Activated T-cell treated with anti-CD3 and anti-CD28 coated beads, Interleukin-2, amount 50 U/mL, for 1 hour (primary cell): ENCODE results near the gene CHN2.

Experiments
- DNase-seq: peaks from one replicate; pipeline ENCODE4 v3.0.0-alpha.2; 2020

CHN2 gene

DNA sequence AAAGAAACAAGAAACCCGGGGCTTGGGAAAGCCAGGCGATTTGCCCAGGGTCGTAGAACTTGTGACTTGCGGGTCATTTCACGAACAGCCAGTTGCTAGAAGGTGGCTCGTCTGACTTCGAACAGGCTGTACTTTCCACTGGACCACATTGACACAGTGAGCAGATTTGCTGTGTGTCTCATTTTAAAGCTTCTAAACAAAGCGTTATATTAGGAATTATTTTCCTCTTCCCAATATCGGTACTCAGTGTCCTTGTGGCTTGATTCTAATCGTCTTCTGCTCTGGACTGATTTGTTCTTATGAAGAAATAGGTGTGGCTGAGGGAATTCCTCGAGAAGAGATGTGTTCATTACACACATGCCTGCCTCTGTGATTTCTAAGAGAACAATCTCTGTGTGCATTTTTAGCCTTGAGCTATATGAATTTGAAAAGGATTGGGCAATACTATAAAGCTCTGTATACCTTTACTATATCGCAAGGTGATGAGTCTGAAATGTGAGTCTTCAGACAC is 219.1 kb downstream of the CHN2 start:
- DNase-seq, result no peak

DNA sequence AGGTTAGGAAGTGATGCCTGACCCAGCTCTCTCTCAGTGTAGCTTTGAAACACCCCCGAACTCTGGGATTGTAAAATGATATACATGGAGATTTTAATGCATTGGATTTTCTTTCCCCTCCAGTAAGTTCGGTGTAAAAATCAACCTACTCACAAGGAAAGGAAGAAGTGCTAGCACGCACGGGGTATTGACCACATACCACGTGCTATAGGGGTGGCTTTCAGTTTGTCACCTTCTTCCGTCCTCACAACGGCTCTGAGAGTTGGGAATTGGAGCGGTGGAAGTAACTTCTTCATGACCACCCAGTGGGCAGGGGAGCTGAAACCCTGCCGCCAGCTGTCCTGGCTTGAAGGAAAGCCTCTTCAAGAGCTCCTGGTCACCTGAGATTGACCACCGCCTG is 219.6 kb downstream of the CHN2 start:
- no peak for DNase-seq

DNA sequence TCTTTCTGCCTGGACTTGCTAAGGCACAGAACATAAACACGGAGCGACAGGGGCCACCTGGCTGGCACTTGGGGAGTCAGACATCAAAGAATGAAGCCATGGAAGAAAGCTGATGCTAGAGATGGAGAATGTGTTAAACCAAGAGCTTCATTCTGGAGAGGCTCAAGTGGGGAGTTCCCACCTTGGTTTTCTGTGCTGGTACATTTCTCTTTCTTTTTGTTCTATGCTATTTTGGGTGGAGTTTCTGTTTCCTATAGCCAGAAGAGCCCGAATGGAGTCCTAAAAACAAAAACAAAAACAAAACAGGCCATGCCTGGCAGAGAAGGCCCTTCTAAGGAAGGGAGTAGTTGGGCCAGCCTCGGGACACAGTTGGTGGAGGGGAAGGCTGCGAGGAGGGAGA is 220.6 kb downstream of the CHN2 start:
- DNase-seq, result no peak

DNA sequence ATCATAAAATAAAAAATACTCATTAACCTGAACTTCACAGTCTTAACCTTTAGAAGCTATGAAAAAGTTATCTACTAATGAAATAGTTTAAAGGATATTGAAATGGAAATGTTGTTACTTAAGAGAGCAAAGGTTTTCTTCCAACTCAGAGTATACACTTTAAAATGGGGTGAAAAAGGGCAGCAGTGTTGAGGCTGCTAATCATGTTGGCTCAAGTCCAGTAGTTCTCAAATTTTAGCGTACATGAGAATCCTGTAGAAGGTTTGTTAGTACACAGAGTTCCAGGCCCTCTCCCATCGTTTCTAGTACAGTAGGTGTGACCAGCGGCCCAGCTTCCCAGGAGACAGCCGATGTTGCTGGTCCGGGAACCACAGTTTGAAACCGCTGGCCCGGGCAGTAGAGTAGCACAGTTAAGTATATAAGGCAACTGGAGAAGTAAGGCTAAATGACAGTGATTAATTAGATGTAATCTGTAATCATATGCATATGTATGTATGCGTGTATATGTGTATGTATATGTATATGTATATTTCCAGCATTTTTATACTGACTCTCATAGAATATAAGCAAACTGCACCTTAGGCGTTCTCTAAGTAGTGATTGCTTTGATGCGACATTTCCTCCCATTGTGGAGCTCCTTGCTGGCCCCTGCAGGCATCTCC is 221.8 kb downstream of the CHN2 start:
- DNase-seq, result no peak

DNA sequence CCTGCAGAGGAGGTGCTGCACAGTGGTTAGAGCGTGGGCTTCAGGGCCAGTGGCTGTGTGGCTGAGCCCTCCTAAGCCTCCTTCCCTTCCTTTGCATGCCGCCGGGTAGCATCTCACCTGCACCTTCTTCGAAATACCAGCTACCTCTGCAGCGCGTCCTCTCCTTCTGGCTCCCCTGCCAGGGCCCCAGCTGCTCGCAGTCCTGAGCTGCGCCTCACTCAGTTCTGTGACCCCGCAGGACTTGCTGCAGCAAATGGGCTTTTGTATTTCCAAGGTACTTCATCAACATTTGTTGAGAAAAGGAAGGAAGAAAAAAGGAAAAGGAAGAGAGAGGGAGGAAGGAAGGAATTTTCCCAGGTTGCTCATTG is 222.3 kb downstream of the CHN2 start:
- DNase-seq, result no peak

DNA sequence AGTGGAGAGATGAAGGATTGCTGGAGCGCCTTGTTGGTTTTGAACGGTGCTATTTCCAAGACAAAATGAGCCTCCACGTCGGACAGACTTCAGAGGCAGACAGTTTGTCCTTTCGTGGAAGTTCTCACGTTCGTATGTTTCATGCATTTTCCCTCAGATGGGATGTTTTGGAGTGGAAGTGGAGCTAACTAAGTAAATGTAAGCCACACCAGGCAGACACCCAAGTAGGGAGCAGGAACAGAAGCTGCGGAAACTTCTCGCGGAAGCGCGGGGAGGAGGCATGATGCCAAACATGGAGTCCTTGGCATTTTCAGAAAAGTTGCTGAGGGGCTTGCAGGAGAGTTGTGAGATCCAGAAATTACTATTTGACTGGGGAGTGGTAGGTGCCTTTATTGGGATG is 223.5 kb downstream of the CHN2 start:
- no peak for DNase-seq

DNA sequence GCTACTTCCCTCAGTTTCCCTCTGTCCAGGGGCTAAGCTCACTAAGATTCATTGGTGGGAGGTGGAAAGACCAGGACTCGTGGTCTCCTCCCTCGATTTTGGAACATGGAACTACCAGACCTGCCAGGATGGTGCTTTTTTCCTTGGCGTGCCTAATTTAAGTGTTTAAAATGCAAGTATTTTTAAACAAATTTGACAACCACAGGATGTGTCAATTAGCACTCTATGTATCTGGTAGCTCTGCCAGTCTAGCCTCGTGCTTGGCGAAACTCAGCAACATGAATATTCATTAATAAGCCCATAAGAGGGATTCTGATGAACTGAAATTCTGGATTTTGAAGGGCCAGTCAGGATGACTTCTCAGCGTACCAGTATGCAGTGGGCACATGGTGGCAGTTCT is 224.1 kb downstream of the CHN2 start:
- DNase-seq, result no peak

DNA sequence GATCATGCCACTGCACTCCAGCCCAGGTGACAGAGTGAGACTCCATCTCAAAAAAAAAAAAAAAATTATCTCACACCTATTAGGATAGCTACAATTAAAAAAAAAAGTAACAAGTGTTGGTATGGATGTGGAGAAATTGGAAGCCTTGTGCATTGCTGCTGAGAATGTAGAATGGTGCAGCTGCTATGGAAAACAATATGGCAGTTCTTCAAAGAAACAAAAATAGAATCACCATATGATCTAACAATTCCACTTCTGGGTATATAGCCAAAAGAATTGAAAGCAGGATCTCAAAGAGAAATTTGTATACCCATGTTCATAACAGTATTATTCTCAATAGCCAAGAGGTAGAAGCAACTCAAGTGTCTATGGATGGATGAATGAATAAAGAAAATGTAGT is 225.4 kb downstream of the CHN2 start:
- no peak for DNase-seq

DNA sequence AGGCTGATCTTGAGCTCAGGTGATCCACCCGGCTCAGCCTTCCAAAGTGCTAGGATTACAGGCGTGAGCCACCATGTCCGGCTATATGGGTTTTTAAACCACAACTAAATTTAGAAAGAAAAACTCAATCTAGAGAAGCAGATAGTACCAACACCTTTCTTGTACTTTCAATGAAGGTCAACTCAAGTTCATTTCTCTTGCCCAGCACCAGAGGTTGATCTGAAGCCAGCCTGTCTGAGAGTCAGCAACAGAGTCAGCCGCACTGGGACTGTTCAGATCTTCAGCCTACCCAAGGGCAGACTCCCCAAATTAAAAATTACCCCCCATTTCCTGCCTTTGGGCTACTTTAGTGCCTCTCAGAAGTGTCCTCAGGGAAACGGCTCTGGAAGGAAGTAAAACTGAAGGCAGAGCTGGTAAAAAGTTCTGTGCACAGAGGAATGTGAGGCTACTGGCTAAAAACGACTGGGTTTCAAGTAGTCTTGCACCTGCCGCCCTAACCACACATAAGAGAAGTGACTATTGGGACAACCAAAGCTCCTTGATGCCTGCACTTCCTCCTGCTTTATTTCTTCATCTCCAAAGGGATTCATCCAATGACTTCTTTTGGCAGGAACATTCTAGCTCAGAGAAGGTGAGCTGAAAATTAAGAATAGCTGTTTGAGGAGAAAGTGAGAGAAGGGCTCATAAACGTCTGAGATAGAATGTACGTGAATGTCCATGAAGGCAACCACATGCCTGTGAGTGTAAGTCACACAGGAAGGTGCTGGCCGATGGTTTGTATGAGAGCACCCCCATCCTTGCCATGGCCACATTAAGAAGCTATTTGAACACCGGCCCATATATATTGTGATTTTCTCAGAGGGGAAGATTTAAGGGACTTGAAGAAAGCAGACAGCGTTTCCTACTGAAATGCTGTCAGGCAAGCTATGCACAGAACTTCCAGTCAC is 226.7 kb downstream of the CHN2 start:
- DNase-seq, result no peak

DNA sequence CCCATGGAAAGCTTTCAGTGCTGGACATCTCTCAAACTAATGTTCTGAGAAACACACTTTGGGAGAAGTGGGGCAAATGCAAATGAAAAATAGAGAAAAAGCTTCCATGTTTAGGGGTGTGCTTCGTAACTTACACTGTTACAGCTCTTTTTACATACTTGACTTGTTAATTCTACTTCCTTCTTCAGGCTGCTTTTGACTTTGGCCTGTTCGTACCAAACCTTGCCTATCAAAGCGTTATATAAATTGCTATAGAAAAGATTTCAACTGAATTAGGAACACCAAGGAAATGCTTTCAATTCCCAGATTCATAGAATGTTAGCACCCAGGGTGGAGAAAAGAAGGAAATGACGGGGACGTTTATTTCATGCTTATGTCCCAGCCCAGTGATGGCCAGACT is 228.3 kb downstream of the CHN2 start:
- no peak for DNase-seq

DNA sequence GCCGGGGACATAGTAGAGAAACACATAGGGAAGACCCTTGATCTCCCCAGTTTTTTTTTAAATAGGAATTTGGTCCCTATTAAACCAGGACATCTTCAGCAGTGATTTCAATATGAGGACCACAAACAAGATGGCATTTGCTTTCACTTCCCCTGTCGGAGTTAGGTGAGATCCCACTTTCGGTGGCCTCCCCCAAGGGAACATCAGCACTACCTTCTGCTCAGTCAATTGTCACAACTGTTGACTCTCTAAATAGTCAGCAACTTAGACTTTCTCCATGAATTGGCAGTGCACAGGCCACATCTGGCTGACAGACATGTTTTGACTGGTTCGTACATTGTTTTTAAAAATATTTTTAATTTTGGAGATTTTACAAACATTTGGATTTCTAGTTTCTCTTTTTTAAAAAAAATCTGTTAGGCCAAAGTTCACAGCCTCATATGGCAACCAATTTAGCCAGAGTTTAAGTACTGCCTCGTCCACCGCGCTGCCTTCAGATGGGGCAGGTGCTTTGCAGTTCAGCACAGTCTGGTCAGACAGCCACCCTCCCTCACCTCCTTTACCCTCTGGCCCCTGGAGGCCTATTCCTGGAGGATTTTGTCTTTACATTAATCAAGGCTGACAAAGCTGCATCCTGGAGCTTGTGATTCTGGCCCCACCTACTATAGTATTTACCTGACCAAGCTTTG is 229.9 kb downstream of the CHN2 start:
- no peak for DNase-seq

DNA sequence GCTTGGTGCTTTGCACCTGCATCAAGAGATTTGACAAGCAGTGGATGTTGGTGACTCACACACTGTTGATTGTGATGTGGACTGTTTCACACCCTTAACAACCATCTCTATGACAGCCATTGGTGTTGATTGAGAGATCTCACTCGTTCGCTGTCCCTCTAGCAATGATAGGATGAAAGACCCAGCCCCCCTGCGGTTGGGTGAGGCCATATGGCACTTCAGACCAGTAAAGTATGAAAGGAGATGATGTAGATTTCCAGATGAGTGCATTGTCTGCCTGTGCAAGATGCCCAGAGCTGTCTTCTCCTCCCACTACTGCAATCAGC is 230.4 kb downstream of the CHN2 start:
- DNase-seq, result no peak

DNA sequence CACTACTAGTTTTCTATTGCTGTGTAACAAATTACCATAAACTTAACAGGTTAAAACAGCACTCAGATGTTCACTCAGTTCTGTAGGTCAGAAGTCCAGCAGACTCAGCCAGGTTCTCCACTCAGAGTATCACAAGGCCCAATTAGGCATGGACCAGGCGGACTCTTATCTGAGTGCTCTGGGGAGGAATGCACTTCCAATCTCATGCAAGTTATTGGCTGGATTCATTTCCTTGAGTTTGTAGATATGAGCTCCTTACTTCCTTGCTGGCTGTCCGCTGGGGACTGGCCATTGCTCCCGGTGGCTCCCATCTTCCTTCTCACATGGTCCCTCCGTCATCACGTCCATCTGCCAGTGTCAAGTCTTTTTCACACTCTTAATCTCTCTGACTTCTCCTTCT is 232.0 kb downstream of the CHN2 start:
- DNase-seq, result no peak

DNA sequence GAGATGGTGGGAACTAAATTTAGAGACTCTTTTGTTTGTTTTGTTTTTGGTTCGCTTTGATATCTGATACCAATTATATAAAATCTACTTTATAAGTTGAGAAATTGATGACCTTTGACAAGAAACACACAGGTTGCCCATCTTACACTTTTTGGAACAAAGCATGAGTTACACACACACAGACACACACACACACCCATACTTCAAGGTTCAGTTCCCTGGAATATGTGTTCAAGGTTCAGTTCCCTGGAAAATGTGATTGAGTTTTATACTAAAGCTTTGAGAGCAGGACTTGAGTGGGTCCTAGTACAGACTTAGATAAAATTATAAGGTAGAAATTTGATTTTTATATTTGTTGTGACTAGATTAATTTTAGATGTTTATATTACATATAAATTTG is 234.8 kb downstream of the CHN2 start:
- no peak for DNase-seq

DNA sequence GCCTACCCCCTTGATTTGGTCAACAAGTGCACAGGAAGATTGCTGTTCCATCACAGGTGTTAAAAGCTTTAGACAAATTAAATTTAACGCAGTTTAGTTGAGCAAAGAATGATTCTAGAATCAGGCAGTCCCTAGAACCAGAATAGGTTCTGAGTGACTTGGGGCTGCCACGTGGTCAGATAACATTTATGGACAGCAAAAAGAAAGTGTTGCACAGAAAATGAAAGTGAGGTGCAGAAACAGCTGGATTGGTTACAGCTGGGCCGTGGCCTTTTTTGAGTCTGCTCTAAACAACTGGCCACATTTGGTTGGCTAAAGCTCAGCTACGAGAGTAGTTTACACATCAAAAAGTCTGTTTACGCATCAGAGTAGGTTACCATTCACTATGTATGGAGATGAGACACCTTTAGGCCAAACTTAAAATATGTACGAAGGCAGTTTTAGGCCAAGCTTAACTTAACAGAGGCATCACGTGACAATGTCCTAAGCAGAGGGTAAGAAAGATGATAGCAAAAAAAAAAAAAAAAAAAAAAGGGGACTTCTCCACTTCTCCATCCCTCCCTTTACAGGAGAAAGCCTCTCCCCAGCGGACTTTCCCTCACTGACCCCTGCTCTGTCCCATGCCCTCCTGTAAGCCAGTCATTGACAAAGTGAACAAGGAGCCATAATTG is 235.8 kb downstream of the CHN2 start:
- DNase-seq, result no peak

DNA sequence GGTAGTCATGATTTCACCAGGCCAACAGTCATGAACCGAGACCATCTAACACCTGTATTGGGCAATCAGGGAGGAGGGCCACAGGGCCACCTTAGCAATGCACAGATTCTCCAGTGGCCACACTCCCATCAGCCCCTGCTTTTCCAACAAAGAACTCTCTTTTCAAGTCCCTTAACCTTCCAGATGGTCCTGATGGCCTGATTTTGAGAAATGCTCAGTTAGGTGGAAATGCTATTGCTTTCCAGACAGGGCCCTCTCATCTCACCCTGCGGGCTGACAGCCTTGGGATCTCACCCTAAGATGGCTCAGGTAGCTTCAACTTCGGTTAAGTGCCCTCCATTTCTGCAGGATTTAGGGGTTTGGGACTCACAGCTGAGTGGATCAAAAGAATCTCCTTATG is 237.1 kb downstream of the CHN2 start:
- DNase-seq, result no peak

DNA sequence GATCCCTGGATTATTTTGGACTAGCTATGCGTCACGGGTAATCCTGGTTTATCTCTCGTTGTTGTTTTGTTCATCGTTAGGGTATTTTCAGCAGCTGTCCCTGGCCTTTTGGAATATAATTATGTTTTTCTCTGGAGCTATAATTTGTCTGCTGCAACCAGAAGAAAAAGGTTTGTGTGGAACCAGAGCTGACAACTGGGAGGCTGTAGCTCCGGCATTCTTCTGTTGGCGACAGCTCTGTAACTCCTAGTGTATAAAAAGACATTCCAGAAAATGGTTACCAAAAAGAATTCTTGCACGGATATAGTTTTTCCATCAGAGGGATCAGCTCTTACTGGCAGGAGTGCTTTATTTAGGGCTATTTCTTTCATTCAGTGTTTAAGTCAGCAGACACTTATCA is 238.1 kb downstream of the CHN2 start:
- DNase-seq, result no peak

DNA sequence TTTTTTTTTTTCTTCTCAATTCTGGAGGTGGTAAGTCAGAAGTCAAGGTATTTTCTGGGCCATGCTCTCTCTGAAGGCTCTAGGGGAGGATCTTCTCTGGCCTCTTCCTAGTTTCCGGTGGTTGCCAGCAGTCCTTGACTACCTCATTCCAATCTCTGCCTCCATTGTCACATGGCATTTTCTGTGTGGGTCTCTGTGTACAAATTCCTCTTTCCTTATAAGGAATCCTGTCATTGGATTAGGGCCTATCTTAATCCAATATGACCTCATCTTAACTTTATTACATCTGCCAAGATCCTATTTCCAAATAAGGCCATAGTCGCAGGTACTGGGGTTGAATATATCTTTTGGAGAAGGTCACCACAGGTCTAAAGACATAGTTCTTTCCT is 239.8 kb downstream of the CHN2 start:
- DNase-seq, result no peak

DNA sequence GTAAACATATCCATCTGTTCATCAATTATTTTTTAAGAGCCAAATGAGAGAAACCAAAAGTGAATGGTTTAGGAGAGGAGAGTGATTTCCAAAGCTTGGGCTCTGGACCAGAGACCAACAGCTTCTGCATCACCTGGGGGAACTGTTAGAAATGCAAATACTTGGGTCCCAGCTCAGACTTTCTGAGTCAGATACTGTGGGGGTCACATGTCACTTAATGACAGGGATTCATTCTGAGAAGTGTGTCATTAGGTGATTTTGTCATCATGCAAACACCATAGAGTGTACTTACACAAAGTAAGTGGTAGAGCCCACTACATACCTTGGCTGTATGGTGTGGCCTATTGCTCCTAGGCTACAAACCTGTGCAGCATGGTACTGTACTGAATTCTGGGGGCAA is 240.6 kb downstream of the CHN2 start:
- DNase-seq, result no peak

DNA sequence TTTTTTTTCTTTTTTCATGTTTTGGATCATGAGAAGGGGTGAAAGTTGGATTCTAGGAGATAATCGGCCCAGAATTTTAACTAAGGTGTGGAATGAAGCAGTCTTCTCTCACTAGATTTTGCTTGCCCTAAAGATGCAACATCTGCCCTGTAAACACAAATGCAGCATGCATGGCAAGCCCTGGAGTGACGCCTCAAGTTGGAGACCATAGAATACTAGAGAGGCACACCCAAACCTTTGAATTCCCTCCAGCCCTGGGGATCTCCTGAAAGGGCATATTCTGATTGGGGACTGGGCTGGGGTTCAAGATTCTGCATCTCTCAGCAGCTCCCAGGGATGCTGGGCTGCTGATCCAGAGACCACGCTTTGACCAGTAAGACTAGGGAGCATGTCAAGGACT is 241.3 kb downstream of the CHN2 start:
- no peak for DNase-seq

DNA sequence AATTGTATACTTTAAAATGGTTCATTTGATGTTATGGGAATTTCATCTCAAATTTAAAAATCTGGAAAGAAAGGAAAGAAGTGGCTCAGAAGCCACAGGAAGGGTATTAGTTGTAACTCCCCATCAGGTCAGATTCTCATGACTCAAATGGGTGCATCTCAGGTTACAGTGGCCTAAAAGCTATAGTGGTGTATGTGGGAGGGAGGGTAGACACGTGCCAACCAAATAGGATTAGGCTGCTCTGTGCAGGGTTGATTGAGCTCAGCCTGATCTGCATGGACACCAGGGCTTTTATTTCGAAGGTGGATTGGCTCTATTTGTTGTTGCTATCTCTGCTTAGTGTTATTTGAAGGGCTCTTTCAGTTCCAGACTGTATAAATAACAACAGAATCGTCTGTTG is 247.6 kb downstream of the CHN2 start:
- DNase-seq, result no peak

DNA sequence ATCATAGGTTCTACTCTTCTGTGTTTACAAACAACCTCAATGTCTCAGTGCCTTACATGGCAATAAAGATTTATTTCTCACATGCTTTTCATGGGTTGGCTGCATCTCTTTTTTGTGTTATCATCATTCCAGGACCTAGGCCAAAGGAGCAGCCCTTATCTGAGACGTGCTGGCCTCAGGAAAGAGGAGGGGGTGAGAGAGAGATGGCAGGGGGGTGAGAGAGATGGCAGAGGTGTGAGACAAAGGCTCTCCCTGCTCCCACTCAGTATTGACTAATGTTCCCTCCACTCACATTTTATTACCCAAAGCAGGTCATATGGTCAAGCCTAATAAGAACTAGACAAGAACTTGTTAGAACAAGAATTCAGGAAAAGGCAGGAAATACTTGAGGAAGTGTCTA is 249.0 kb downstream of the CHN2 start:
- DNase-seq, result no peak

DNA sequence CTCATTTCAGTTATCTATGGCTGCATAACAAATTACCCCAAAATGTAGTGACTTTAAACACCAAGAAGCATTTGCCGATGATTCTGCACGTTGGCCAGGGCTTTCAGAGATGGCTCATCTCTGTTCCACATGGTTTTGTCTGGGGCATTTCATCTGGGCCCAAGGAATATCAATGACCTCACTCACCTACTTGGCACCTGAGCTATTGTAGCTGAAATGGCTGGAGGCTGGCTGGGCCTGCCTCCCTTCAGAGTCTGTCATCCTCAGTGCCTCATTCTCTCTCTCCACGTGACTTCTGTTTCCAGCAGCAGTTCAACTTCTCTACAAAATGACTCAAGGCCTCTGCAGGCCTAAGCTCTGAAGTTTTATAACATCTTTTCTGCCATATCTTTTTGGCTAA is 249.7 kb downstream of the CHN2 start:
- no peak for DNase-seq

DNA sequence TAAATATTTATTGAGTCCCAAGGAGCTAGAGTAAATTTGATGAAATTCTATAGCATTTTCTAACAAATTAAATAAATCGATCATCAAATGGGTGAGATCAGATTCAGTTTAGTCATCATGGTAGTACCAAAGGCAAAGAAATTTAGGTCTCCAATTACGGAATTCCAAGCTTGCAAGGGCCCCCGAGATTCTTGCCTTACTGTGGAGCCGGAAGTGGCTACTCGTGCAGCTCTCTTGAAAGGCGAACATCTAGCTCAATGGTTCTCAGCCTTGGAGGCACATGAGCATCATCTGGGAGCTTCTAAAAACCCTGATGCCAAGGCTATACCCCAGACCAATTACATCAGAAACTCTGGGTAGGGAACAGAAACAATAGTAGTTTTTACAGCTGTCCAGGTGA is 251.2 kb downstream of the CHN2 start:
- DNase-seq, result no peak
